ELF-1 (cell line): ENCODE data around the gene ZBTB20.

Source experiments
- DNase-seq: peaks from one replicate; pipeline ENCODE4 v3.0.0-alpha.2; 2016; ENCODE audit warnings: low read depth, low spot score

The ZBTB20 gene

GRCh38 chr3:114632757-114633424, 514.2 kb downstream of the ZBTB20 start:
- DNase-seq: no peak

- no peak for DNase-seq
Measured at GRCh38 chr3:114627770-114628169, 519.3 kb downstream of the ZBTB20 start.

GRCh38 chr3:114626751-114627150, 520.3 kb downstream of the ZBTB20 start:
- no peak for DNase-seq

GRCh38 chr3:114624571-114625181, 522.4 kb downstream of the ZBTB20 start:
- DNase-seq: peak; percentile 72

- peak; percentile 25 for DNase-seq
Measured at GRCh38 chr3:114624047-114624445, 523.0 kb downstream of the ZBTB20 start.

GRCh38 chr3:114623420-114624046, 523.6 kb downstream of the ZBTB20 start:
- no peak for DNase-seq

GRCh38 chr3:114622001-114622400, 525.1 kb downstream of the ZBTB20 start:
- no peak for DNase-seq

GRCh38 chr3:114619771-114620170, 527.3 kb downstream of the ZBTB20 start:
- no peak for DNase-seq

- no peak for DNase-seq
Measured at GRCh38 chr3:114615523-114616085, 531.5 kb downstream of the ZBTB20 start.

GRCh38 chr3:114609973-114610630, 537.0 kb downstream of the ZBTB20 start:
- no peak for DNase-seq

- no peak for DNase-seq
Measured at GRCh38 chr3:114608293-114608692, 538.8 kb downstream of the ZBTB20 start.

GRCh38 chr3:114606336-114606735, 540.8 kb downstream of the ZBTB20 start:
- DNase-seq: no peak

GRCh38 chr3:114600571-114600970, 546.5 kb downstream of the ZBTB20 start:
- DNase-seq: no peak

GRCh38 chr3:114597871-114598270, 549.2 kb downstream of the ZBTB20 start:
- DNase-seq: no peak

GRCh38 chr3:114597012-114597411, 550.1 kb downstream of the ZBTB20 start:
- no peak for DNase-seq

GRCh38 chr3:114596147-114596546, 550.9 kb downstream of the ZBTB20 start:
- no peak for DNase-seq

GRCh38 chr3:114595522-114596028, 551.5 kb downstream of the ZBTB20 start:
- DNase-seq: no peak

- no peak for DNase-seq
Measured at GRCh38 chr3:114590309-114591047, 556.6 kb downstream of the ZBTB20 start.

GRCh38 chr3:114587986-114588385, 559.1 kb downstream of the ZBTB20 start:
- DNase-seq: no peak

GRCh38 chr3:114586119-114586518, 561.0 kb downstream of the ZBTB20 start:
- DNase-seq: no peak

- no peak for DNase-seq
Measured at GRCh38 chr3:114585687-114586086, 561.4 kb downstream of the ZBTB20 start.
